GM19438 (cell line): Measurements from ENCODE around the gene FAM124A.

Experiments used
- ATAC-seq: cut with Tn5 transposase; IDR thresholded peaks from one replicate; pipeline ENCODE4 v1.9.1; 2021; ENCODE audit warnings: low read depth; ENCODE audit not compliant: unreplicated experiment

Gene FAM124A

GRCh38 chr13:51222037-51222685 is at the start of gene FAM124A:
FAM124A (plus strand) TSS chr13:51222398; CDS start chr13:51222502, 104 bp downstream.
- peak; percentile 75 for ATAC-seq

DNA sequence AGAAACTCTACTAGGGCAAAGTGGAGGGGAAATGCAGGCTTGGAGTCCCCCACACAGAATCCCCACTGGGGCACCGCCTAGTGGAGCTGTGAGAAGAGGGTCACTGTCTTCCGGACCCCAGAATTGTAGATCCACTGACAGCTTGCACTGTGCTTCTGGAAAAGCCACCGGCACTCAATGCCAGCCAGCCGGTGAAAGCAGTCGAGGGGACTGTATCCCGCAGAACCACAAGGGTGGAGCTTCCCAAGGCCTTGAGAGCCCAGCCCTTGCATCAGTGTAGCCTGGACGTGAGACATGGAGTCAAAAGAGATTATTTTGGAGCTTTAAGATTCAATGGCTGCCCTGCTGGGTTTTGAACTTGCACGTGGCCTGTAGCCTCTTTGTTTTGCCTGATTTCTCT is 47.2 kb upstream of the FAM124A start:
- no peak for ATAC-seq

DNA sequence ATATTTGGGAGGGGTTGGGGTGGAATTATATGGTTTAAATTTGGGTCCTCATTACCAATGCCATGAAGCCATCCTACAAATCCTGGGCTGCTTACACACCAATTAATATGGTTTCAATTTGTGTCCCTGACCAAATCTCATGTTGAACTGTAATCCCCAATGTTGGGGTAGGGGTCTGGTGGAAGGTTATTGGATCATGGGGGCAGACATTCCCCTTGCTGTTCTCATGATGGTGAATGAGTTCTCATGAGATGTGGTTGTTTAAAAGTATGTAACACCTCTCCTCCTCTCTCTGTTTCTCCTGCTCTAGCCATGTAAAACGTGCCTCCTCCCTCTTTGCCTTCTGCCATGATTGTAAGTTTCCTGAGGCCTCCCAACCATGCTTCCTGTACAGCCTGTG is 46.6 kb upstream of the FAM124A start:
- ATAC-seq = no peak

GRCh38 chr13:51177188-51177587 is 45.0 kb upstream of the FAM124A start:
- no peak for ATAC-seq

DNA sequence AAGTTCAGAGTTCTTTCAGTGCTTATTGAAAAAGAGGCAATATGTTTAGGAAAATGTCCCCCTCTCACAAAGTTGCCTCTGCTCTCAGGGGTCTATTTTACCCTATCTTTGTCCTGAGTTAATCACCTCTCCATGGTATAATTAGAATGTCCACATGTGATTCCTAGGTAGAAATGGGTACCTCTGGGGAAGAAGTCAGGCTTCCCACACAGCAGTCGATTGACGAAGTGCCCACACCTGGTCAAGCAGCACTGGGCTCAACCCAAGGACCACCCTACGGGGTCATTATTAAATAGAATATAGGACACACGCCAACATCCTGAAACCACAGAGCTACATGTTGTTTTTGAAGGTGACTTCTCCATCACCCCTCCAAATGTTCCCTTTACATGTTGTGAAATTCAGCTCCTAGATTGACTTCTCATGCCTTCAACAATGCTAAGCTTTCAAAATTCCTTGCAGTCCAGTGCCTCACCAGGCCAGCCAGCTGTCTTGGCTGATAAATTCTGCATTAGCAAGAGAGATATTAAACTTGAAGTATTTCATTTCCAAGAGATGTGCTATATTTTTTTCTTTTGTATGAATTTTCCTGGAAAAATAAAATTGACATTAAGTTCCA is 43.6 kb upstream of the FAM124A start:
- no peak for ATAC-seq

GRCh38 chr13:51179432-51179971 is 42.7 kb upstream of the FAM124A start:
- ATAC-seq = no peak

DNA sequence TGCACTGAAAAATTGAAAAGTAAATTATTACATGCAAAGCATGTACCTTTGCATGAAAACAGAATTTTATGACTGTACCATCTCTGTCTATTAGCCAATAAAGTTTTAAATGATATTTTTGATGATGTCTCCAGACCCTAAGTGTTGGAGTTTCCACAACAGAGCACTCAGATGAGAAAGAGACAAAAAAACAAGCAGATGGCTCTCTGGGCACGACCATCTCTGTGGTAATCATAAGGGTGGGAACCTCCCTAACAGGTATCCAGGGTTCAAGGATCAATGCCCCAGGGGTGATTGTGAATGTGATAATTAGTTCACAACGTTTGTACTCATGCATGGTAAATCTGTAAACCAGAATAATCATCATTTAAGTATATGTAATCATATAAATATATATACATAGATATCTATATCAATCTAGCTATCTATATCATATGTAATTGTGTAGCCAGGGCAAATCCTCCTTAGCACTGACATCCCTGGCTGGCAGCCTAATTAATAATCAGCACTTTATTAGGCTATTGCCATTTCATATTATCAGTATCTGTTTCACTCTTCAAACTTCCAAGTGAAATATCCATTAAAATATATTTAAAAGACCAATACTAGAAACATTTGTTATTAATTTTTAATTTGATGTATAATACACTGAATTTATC is 41.2 kb upstream of the FAM124A start:
- ATAC-seq = no peak

DNA sequence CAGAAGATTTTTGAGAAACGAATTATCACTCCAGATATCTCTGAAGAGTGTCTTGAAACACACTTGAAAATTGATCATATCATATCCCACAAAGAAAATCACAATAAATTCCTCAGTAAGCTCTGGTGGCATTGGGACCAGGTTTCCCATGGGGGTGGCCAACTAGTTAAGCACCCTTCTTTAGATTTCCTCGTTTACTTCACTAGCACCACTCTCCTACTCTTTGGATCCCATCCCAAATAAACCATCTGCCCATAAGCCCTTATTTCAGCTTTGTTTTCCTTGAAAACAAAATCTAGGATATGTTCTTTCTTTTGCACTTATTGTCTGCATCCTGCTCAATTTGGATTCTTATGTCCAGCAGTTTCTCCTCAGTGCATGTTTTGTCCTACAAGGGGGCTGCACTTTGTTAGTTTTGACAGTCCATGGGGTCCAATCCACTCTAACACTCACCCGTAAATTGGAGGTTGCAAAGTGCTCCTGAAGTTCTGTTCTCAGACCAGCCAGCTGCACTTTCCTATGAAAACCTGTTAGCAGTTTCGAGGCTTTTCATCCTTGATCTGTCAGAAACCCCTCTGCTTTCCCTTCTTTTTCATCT is 40.3 kb upstream of the FAM124A start:
- ATAC-seq = no peak

GRCh38 chr13:51191743-51192142 is 30.5 kb upstream of the FAM124A start:
- ATAC-seq = no peak

DNA sequence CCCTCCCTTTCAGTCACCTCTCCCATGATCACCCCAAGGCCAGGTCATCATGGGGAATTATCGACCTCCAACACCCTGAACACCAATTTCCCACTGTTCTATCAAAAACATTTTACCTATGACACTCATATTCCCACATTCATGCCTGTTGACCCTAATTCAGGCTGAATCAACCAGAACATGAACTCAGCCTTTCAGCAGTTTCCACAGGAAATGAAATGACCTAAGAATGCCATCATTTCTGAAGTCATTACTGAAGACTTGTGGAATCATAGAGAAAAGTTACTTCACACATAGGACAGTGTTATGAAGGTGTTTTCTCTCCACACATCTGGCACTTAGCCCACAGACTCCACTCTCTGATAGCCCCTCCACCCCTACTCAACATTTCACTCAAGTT is 29.9 kb upstream of the FAM124A start:
- ATAC-seq = no peak

DNA sequence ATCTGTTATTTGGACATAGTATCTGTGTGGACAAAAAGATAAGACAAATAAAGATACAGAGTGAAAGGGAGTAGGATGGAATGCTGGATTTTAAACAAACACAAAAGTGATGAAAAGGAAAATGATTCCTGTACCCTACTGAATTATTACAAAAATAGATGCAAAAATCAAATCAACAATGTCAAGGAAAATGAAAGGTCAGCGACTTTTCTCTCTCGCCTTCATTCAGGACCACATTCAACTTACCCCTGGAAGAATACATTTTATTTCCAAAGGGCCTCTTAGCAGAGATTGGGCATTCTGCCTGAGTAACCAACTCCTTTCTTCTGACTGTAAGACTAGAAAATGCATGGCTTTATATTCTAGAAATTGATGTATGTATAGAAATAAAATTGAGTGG is 28.8 kb upstream of the FAM124A start:
- ATAC-seq = no peak

- no peak for ATAC-seq
Observed at GRCh38 chr13:51194942-51195341, 27.3 kb upstream of the FAM124A start.

- ATAC-seq = no peak
Observed at GRCh38 chr13:51201886-51202285, 20.3 kb upstream of the FAM124A start.

- no peak for ATAC-seq
Observed at GRCh38 chr13:51202477-51203046, 19.6 kb upstream of the FAM124A start.

GRCh38 chr13:51206584-51206983 is 15.6 kb upstream of the FAM124A start:
- ATAC-seq = no peak

- ATAC-seq = no peak
Observed at GRCh38 chr13:51207881-51208280, 14.3 kb upstream of the FAM124A start.

DNA sequence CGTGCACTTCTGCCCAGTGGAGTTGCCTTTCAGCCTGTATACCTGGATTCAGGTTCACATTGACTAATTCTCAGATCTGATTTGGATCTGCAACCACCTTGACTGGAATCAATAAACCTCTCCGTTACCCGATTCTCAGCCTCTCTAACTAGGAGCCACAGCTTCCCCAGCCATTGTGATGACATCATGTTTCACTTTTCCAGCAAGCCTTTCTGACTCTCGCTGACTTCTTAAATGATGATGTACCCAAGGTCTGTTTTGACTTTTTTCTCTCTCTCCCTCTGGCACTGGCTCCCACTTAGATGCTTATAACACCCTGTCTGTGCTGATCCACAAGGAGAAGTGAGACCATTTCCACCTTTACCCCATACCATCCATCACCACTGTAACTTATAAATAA is 13.5 kb upstream of the FAM124A start:
- ATAC-seq = no peak

DNA sequence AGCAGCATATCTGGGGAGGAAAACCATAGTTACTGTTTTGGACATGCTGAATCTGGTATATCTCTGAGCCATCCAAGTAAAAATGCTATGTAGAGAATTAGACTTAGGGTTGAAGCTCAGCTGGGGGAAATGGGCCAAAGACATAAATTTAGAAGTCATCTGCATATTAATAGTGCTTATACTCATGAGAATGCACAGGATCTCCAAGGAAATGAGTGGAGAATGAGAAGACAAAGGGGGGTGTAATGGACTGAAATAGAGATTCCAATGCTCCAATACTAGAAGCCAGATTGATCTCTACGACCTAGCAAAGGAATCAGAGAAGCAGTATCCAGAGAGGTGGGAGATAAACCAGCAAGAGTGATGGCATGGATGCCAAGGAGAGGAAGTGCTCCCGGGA is 10.3 kb upstream of the FAM124A start:
- ATAC-seq = no peak

DNA sequence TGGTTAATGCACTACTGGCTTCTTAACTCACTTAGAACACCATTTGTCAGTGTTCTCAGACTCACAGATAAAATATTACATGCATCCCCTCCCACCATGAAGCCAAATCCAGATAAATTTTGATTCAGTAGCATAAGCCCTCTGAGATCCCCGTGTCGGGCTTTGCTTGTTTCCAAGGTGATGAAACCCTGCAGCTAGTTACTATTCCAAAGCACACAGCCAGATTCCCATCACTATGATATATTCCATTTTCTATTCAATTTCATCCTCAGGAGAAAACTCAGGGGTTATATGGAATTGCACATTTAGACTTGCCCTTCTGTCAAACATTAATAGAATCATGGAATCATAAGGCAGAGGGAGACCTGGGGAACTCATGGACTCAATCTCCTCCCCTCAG is 9.4 kb upstream of the FAM124A start:
- no peak for ATAC-seq

GRCh38 chr13:51213173-51213728 is 8.9 kb upstream of the FAM124A start:
- no peak for ATAC-seq

GRCh38 chr13:51218626-51219025 is 3.6 kb upstream of the FAM124A start:
- no peak for ATAC-seq
